Measurements from ENCODE around the gene NOC3L. TPM values are rescaled to one million over a fixed set of nuclear protein-coding genes. Genes with fewer than 3 reads are reported as not detected.

The NOC3L gene, protein sequence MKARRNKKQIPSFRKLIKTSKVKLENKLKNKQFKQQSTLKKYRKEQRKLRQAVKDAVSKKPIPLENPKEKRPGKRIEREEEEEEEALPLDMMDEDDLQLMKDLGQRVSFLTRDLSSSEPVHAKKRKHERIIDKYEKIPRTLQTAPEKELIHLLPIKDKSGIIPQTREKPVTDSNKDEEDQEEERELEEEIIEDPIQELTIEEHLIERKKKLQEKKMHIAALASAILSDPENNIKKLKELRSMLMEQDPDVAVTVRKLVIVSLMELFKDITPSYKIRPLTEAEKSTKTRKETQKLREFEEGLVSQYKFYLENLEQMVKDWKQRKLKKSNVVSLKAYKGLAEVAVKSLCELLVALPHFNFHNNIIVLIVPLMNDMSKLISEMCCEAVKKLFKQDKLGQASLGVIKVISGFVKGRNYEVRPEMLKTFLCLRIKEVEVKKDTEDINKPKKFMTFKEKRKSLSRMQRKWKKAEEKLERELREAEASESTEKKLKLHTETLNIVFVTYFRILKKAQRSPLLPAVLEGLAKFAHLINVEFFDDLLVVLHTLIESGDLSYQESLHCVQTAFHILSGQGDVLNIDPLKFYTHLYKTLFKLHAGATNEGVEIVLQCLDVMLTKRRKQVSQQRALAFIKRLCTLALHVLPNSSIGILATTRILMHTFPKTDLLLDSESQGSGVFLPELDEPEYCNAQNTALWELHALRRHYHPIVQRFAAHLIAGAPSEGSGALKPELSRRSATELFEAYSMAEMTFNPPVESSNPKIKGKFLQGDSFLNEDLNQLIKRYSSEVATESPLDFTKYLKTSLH
- total RNA-seq, result 16.7 and 30.7 TPM in 2 replicates

- H3K4me3 ChIP-seq (ENCODE audit: low read depth, low read length), result peak within 1 kb of the TSS; percentile 93
- peak; percentile 69 for DNase-seq (ENCODE audit: low read depth)
- peak; percentile 69 for TF ChIP-seq CTCF (conservative IDR thresholded peaks at IDR 0.05; ENCODE audit: low read depth, low read length)
These were observed at the start of gene NOC3L for GRCh38 chr10:94362360-94363250. Gene NOC3L (minus strand): TSS chr10:94362939. CDS start chr10:94362838, 101 bp downstream.

DNA sequence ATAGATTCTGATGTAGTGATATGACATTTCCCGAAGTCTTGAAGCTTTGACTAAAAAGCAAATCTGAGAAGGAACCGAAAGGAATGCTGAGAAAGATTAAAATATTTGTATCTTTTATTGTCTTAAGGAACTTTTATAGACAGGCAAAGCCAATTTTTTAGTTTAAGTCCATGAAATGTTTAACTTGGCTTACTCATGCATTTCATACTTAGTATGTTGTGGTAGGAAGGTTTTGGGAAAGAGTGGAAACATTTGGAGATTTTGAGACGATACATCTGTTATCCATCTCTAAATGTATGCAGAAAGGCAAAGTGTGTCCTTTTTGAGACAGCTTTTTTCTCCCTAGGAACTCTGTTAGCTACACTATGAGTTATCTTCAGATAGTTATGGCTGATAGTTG lies 49.7 kb upstream of the NOC3L start:
- no peak overlapping the region for H3K4me3 ChIP-seq (ENCODE audit: low read depth, low read length)
- no peak for TF ChIP-seq CTCF (conservative IDR thresholded peaks at IDR 0.05; ENCODE audit: low read depth, low read length)
- DNase-seq (ENCODE audit: low read depth), result no peak

DNA sequence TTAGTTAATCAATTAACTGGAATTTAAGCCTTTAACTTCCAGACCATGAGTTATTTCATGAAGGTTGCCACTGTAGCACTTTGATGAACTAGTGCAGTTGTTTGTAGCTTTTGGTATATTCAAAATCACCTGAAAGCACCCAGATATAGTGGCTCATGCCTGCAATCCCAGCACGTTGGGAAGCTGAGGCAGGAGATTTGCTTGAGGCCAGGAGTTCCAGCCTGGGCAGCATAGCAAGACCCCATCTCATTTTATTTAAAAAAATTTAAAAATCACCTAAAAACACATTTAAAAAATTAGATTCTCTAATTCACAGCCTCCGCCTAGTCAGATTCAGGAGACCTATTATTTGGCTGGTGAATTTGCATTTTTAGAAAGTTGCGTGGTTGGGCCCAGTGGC lies 48.6 kb upstream of the NOC3L start:
- no peak for TF ChIP-seq CTCF (conservative IDR thresholded peaks at IDR 0.05; ENCODE audit: low read depth, low read length)
- no peak for DNase-seq (ENCODE audit: low read depth)
- no peak overlapping the region for H3K4me3 ChIP-seq (ENCODE audit: low read depth, low read length)

- no peak for DNase-seq (ENCODE audit: low read depth)
- H3K4me3 ChIP-seq (ENCODE audit: low read depth, low read length), result no peak overlapping the region
- TF ChIP-seq CTCF (conservative IDR thresholded peaks at IDR 0.05; ENCODE audit: low read depth, low read length), result no peak
These were observed 46.4 kb upstream of the NOC3L start for GRCh38 chr10:94409021-94409657.

DNA sequence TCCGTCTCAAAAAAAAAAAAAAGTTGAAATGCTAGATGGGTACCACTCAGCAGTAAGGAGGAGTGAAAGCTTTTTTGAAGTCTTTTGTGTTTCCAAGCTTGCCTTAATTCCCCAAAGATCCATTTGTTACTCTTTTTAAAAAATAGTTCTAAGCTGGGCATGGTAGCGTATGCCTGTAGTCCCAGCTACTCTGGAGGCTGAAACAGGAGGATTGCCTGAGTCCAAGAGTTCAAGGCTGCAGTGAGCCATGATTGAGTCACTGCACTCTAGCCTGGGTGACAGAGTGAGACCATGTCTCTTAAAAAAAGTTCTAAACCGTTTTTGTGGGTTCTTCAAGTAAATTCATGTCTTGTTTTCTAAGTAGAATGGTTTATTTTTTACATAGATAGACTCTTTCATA lies 44.9 kb upstream of the NOC3L start:
- no peak for TF ChIP-seq CTCF (conservative IDR thresholded peaks at IDR 0.05; ENCODE audit: low read depth, low read length)
- H3K4me3 ChIP-seq (ENCODE audit: low read depth, low read length), result no peak overlapping the region
- DNase-seq (ENCODE audit: low read depth), result no peak

DNA sequence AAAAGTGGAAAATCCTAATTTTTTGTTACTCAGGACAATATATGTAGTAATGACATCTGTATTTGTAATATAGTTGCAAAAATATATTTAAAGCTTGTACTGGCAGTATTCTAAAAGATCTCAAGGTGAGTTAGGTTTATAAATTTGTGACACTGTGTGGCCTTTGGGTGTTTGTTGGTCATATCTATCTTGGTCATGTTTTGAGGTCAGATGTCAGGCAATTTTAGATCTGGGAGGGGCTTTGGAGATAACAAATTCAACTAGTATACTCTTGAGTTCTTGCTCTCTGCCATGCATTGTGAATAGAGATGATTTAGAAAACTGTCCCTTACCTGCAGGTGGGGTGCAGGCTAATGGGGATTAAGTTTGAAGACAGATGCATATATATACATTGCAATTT lies 42.7 kb upstream of the NOC3L start:
- TF ChIP-seq CTCF (conservative IDR thresholded peaks at IDR 0.05; ENCODE audit: low read depth, low read length), result no peak
- H3K4me3 ChIP-seq (ENCODE audit: low read depth, low read length), result no peak overlapping the region
- no peak for DNase-seq (ENCODE audit: low read depth)
